Heart left ventricle (tissue), 16 donors: ENCODE data around the gene FOXP4. TPM values are rescaled to one million over a fixed set of nuclear protein-coding genes. Genes with fewer than 3 reads are reported as not detected.

Experiments
- ATAC-seq, 4 donors: fragments of 200-7000 bp; cut with Tn5 transposase; one replicate each; pipeline ENCODE4 v1.9.1; 2020 to 2022; ENCODE audit warnings: moderate library complexity in 4 of 4, mild to moderate bottlenecking in 3 of 4, moderate number of reproducible peaks in 1 of 4
- DNase-seq, 5 donors: peaks; one replicate each; pipeline ENCODE4 v3.0.0-alpha.2; 2020
- H3K27ac ChIP-seq, 12 donors: fragments of 200-600 bp; sonication (generic) in 4 of 12; one replicate each; pipeline versions ENCODE4 v1.5.0 to v1.8.0; 2016 to 2022; ENCODE audit warnings: mild to moderate bottlenecking in 2 of 12
- H3K27me3 ChIP-seq, 9 donors: fragments of 200-600 bp; sonication (generic) in 2 of 9; one replicate each; pipeline versions ENCODE4 v1.5.1 to v1.8.0; 2016 to 2022; ENCODE audit warnings: mild to moderate bottlenecking in 3 of 9
- H3K36me3 ChIP-seq, 9 donors: fragments of 200-600 bp; sonication (generic) in 2 of 9; one replicate each; pipeline versions ENCODE4 v1.5.0 to v1.8.0; 2018 to 2022; ENCODE audit warnings: mild to moderate bottlenecking in 2 of 9
- H3K4me1 ChIP-seq, 12 donors: fragments of 200-600 bp; sonication (generic) in 4 of 12; one replicate each; pipeline versions ENCODE4 v1.5.0 to v1.8.0; 2016 to 2022; ENCODE audit warnings: mild to moderate bottlenecking in 3 of 12
- H3K4me3 ChIP-seq, 12 donors: fragments of 200-600 bp; sonication (generic) in 4 of 12; one replicate each; pipeline versions ENCODE4 v1.5.0 to v1.8.0; 2017 to 2022; ENCODE audit warnings: mild to moderate bottlenecking in 9 of 12, moderate library complexity in 4 of 12
- H3K9me3 ChIP-seq, 12 donors: fragments of 200-600 bp; sonication (generic) in 4 of 12; one replicate each; pipeline versions ENCODE4 v1.5.0 to v1.8.0; 2016 to 2022; ENCODE audit warnings: mild to moderate bottlenecking in 1 of 12
- CTCF ChIP-seq, 12 donors: fragments of 200-600 bp; sonication (generic) in 4 of 12; IDR thresholded peaks; one replicate each; pipeline versions ENCODE4 v1.5.0 to v1.8.0; 2018 to 2022; ENCODE audit warnings: antibody characterized with exemption in 12 of 12, mild to moderate bottlenecking in 5 of 12
- POLR2A ChIP-seq, 2 donors: fragments of 450-650 bp; IDR thresholded peaks; one replicate each; pipeline ENCODE4 v1.6.1; 2017; ENCODE audit warnings: antibody characterized with exemption in 2 of 2, mild to moderate bottlenecking in 2 of 2, moderate library complexity in 2 of 2
- WGBS, 4 donors: extraction: QIAGEN DNeasy Blood & Tissue Kit in 2 of 4; methylation state at CpG; one replicate each; pipeline versions ENCODE4 v1.1.5 to v1.1.7; 2013 to 2018; 5-methylcytosine and 5-hydroxymethylcytosine counted together
- intact Hi-C, 10 donors: fragments of 100-400 bp; cut with DNase I; formaldehyde crosslinking; loops; one replicate each; pipeline versions ENCODE4 v1.11.1 to v1.14.2; 2022
- polyA plus RNA-seq, 2 donors: library from polyadenylated mRNA; stranded (reverse); fragments of 200-250 nt; gene quantifications; one replicate each; pipeline ENCODE4 v1.2.3, GENCODE V29; 2013
- total RNA-seq, 9 donors: library from RNA; depleted of rRNA in 2 of 9; stranded (reverse); fragments of >200 nt in 2 of 9; fragmentation: NEBNext Ultra II Directional in 3 of 9; extraction: Animal tissue kit (Norgen Biotek cat#: 25700) in 3 of 9; gene quantifications; one replicate each; pipeline versions ENCODE4 v1.1.0 to v1.2.4, GENCODE V29; 2016 to 2023
- donor health status: ischemic (EF 13 %, LVEDD 7.1; RV severe dilation, severe dysfunction).
- donor health status: healthy with polysubstance abuse.
- donor health status: DM: no; HTN: yes; CAD: no.
- donor health status: DM: no; HTN: no; CAD: no.
- donor health status: ischemic (EF 25% LVEDD 6.9; RV normal size, moderate dysfunction).
- donor health status: ischemic (EF 25% LVEDD 5.7; RV mildly dilated, moderate dysfunction).
- donor health status: healthy.
- donor health status: DM: yes; HTN: yes; CAD: no.
- donor health status: ischemic (EF 35%, LVEDD 5.7; RV mildly dilated, moderate dysfunction).
- donor health status: nonischemic (EF 11% LVEDD 7.7; RV severe dilation, severe dysfunction).
- donor health status: DM: yes; HTN: yes; CAD: no.
- donor health status: PGD.
- donor health status: ischemic (EF 29% LVEDD 5.4; RV normal size, mild dysfunction).
- donor health status: nonischemic (EF 23%, LVEDD 6.1; RV moderate dilation, normal function).

FOXP4 gene
- total and polyA plus RNA-seq, 11 donors = 10.9 to 22.5 (median 16.0) TPM

- intact Hi-C loops = no loop called here
- DNase-seq = peak in 2 of 5 donors; percentile 3 to 20
- TF ChIP-seq CTCF (IDR thresholded peaks at IDR 0.05) (no peak), POLR2A (IDR thresholded peaks at IDR 0.05) (no peak)
- peaks cover 0 to 45% (median 15%) of the 10 kb centered on the region in 9 donors for H3K36me3 ChIP-seq
- 87 to 93% (median 91%) methylated on average over 10 of the region's 10 CpGs for whole genome bisulfite sequencing, 4 donors
- H3K4me1 ChIP-seq = no peaks in the 10 kb centered on the region
- no peak overlapping the region for H3K4me3 ChIP-seq
- H3K27ac ChIP-seq = no peak overlapping the region
- no peak for ATAC-seq
- no peaks in the 10 kb centered on the region for H3K27me3 ChIP-seq
- H3K9me3 ChIP-seq = no peaks in the 10 kb centered on the region
These were observed 50.0 kb downstream of the FOXP4 start for GRCh38 chr6:41596096-41596685.

- Histone ChIP-seq H3K4me1 (no peaks in the 10 kb centered on the region), H3K9me3 (no peaks in the 10 kb centered on the region), H3K4me3 (no peak overlapping the region), H3K36me3 (peaks cover 0 to 40% (median 12%) of the 10 kb centered on the region in 9 donors), H3K27me3 (no peaks in the 10 kb centered on the region), H3K27ac (no peak overlapping the region)
- no peak for ATAC-seq
- TF ChIP-seq CTCF (IDR thresholded peaks at IDR 0.05) = no peak
- no peak for TF ChIP-seq POLR2A (IDR thresholded peaks at IDR 0.05)
- DNase-seq = peak in 2 of 5 donors; percentile 13 to 15
- 89 to 93% (median 92%) methylated on average over 11 of the region's 11 CpGs for WGBS, 4 donors
- intact Hi-C loops = no loop called here
These were observed 50.6 kb downstream of the FOXP4 start for GRCh38 chr6:41596807-41597206.

- no peak overlapping the region for H3K27ac ChIP-seq
- peaks cover 0 to 40% (median 12%) of the 10 kb centered on the region in 9 donors for H3K36me3 ChIP-seq
- H3K4me3 ChIP-seq = no peak overlapping the region
- no peaks in the 10 kb centered on the region for H3K27me3 ChIP-seq
- no peaks in the 10 kb centered on the region for H3K9me3 ChIP-seq
- ATAC-seq (no peak), DNase-seq (peak in 2 of 5 donors; percentile 17 to 57)
- intact Hi-C loops = no loop called here
- peaks cover 0 to under 1% (median 0%) of the 10 kb centered on the region in 12 donors for H3K4me1 ChIP-seq
- 89 to 91% (median 90%) methylated on average over 11 to 19 of the region's 19 CpGs for WGBS, 4 donors
- no peak for TF ChIP-seq POLR2A (IDR thresholded peaks at IDR 0.05)
- TF ChIP-seq CTCF (IDR thresholded peaks at IDR 0.05) = no peak
These were observed 51.2 kb downstream of the FOXP4 start for GRCh38 chr6:41597246-41598000.

GRCh38 chr6:41598670-41599014 is 52.5 kb downstream of the FOXP4 start:
- Histone ChIP-seq H3K4me3 (no peak overlapping the region), H3K27me3 (no peaks in the 10 kb centered on the region), H3K9me3 (no peaks in the 10 kb centered on the region), H3K4me1 (peaks cover 0 to 11% (median 3%) of the 10 kb centered on the region in 12 donors), H3K36me3 (peaks cover 0 to 37% (median 12%) of the 10 kb centered on the region in 9 donors), H3K27ac (no peak overlapping the region)
- intact Hi-C loops = no loop called here
- ATAC-seq = no peak
- TF ChIP-seq POLR2A (IDR thresholded peaks at IDR 0.05) (no peak), CTCF (IDR thresholded peaks at IDR 0.05) (no peak)
- WGBS, 4 donors = 86 to 91% (median 88%) methylated on average over 1 to 8 of the region's 8 CpGs; no CpG with 5 or more reads in 1 of the 4 donors
- no peak for DNase-seq
